Measurements from ENCODE around the gene KCNH6.

KCNH6 gene

DNA sequence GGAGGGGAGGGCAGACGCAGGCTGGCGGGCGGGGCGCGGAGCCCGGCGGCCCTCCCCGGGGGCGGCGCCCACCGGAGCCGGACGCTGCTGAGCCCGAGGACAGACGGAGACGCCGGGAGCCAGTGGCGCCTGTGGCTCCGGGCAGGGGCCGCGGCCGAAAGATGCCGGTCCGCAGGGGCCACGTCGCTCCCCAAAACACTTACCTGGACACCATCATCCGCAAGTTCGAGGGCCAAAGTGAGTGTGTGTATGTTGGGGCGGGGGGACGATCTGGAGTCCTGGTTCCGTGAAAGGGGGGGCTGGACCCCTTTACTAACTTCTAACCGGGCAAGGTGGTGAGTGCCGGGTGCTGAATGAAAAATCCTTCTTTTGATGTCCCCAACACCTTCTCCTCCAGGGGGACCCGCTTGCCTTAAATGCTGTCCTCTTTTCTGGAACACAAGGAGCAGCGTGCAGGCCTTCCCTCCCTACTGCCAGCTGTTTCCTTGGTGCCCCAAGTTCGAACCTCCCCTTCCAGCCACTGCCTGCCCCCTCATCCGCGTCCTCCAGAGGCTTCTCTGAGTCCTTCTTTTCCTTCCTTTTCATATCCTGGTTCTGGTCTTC is at the start of gene KCNH6:
TSS of gene KCNH6 (plus strand) at position 106 of the 603 bp plus-strand sequence. CDS start at position 162, 56 bp downstream.
- Histone ChIP-seq H3K9ac (ENCODE audit: low read length) (no peak within 1 kb of the TSS), H3K27me3 (ENCODE audit: control insufficient read depth in 1 of 2, insufficient read depth in 2 of 2, low read length in 2 of 2) (peaks cover 0 to 4% of the 10 kb centered on the region in 2 donors), H3K36me3 (ENCODE audit: insufficient read depth, low read length) (no peaks in the 10 kb centered on the region), H3K4me1 (ENCODE audit: insufficient read depth, low read length) (no peaks in the 10 kb centered on the region), H3K27ac (ENCODE audit: low read depth, low read length) (no peak within 1 kb of the TSS), H3K9me3 (ENCODE audit: low read length) (no peaks in the 10 kb centered on the region), H3K4me3 (ENCODE audit: low read depth in 1 of 2, low read length in 2 of 2) (no peak within 1 kb of the TSS)

- Histone ChIP-seq H3K4me1 (ENCODE audit: insufficient read depth, low read length) (peaks cover 7% of the 10 kb centered on the region), H3K27ac (ENCODE audit: low read depth, low read length) (no peak overlapping the region), H3K36me3 (ENCODE audit: insufficient read depth, low read length) (no peaks in the 10 kb centered on the region), H3K4me3 (ENCODE audit: low read depth in 1 of 2, low read length in 2 of 2) (no peak overlapping the region), H3K27me3 (ENCODE audit: control insufficient read depth in 1 of 2, insufficient read depth in 2 of 2, low read length in 2 of 2) (peaks cover 16 to 32% of the 10 kb centered on the region in 2 donors), H3K9ac (ENCODE audit: low read length) (no peak overlapping the region), H3K9me3 (ENCODE audit: low read length) (no peaks in the 10 kb centered on the region)
Observed at GRCh38 chr17:63474174-63474573, 49.0 kb upstream of the KCNH6 start.

DNA sequence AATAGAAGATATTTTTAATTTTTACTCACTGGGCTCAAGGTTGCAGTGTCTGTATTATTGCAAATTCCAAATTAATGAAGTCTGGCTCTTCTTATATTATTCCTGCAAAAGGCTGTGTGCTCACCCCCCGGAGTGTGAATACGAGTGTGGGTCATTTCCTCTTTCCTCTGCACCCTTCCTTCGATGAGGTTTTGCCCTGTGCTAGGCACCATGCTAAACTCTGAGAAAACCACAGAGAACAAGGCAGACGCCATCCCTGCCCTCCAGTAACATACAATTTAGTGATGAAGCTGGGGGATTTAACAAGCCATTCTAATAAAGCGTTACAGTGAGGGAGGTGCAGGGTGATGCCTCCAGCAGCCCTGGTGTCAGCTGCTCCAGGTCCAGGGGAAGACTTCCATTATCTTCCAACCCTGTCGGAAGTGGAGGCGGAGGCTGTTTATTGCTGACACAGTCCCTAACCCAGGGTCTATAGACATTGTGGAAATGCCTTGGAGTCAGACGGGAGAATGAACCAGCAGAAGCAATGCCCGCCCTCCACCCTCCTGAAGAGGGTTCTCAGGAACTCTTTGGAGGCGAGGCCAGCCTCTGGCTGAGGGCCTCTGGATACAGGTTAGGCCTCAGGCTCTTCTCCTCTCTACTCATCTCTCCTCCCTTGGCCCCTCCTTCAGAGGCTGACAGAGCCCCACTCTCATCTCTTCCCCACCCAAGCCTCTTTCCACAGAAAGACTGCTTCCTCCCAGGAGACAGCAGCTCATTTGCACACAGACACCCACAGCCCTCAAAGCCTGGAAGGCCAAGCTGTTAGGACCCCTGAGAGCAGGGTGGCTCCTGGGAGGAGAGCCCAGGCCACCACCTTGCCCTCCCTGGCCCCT is 48.3 kb upstream of the KCNH6 start:
- Histone ChIP-seq H3K36me3 (ENCODE audit: insufficient read depth, low read length) (no peaks in the 10 kb centered on the region), H3K4me3 (ENCODE audit: low read depth in 1 of 2, low read length in 2 of 2) (no peak overlapping the region), H3K27me3 (ENCODE audit: control insufficient read depth in 1 of 2, insufficient read depth in 2 of 2, low read length in 2 of 2) (peaks cover 23 to 38% of the 10 kb centered on the region in 2 donors), H3K4me1 (ENCODE audit: insufficient read depth, low read length) (peaks cover 7% of the 10 kb centered on the region), H3K27ac (ENCODE audit: low read depth, low read length) (no peak overlapping the region), H3K9me3 (ENCODE audit: low read length) (no peaks in the 10 kb centered on the region), H3K9ac (ENCODE audit: low read length) (no peak overlapping the region)

DNA sequence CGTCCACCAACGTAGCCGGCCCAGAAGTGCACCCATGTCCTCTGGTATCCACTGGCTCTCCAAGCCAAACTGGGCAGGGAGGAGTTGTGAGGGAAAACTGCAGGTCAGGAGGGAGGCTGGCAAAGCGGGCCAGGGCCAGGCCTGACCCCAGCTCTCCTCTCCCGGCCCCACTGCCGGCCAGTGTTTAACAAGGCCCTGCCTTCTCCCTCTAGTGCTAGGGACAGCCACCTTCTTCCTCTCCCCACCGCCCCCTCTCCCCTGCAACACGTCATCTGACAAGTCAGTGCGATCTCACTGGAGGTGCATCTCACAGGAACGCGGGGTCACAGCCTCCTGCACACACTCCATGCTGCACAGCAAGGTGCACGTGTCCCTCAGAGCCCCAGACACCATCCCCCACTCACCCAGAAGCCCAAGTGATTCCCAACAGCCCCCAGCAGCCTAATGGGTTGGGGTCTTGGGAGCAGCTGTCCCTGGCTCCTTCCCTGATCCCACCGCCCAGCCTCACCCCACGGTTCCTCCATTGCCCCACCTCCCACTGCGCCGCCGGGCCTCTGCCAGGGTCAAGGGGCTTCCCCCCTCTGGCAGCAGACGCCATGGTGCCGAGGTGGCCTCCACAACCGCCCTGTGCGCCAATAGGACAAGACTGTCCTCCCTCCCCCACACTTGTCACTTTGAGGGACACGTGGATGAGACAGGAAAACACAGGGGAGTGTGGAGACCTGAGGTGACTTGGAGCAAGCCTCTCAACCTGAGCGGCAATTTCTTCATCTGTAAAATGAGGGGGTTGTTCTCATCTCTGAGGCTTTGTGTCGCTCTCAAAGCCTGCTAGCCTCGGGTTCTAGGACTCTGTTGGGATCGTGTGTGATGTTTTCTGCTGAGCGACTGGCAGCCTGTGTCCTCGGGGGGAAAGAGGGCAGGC is 47.4 kb upstream of the KCNH6 start:
- H3K4me1 ChIP-seq (ENCODE audit: insufficient read depth, low read length) = peaks cover 7% of the 10 kb centered on the region
- no peak overlapping the region for H3K27ac ChIP-seq (ENCODE audit: low read depth, low read length)

GRCh38 chr17:63476459-63476853 is 46.7 kb upstream of the KCNH6 start:
- H3K27ac ChIP-seq (ENCODE audit: low read depth, low read length) = no peak overlapping the region
- H3K27me3 ChIP-seq (ENCODE audit: control insufficient read depth in 1 of 2, insufficient read depth in 2 of 2, low read length in 2 of 2) = peaks cover 24 to 45% of the 10 kb centered on the region in 2 donors
- H3K9me3 ChIP-seq (ENCODE audit: low read length) = no peaks in the 10 kb centered on the region
- peaks cover 7% of the 10 kb centered on the region for H3K4me1 ChIP-seq (ENCODE audit: insufficient read depth, low read length)
- no peaks in the 10 kb centered on the region for H3K36me3 ChIP-seq (ENCODE audit: insufficient read depth, low read length)
- peak overlapping the region in 1 of 2 donors; percentile 38 for H3K4me3 ChIP-seq (ENCODE audit: low read depth in 1 of 2, low read length in 2 of 2)
- H3K9ac ChIP-seq (ENCODE audit: low read length) = no peak overlapping the region

More for the DNA sequence above, 47.4 kb upstream of the KCNH6 start:
- peaks cover 24 to 41% of the 10 kb centered on the region in 2 donors for H3K27me3 ChIP-seq (ENCODE audit: control insufficient read depth in 1 of 2, insufficient read depth in 2 of 2, low read length in 2 of 2)
- H3K36me3 ChIP-seq (ENCODE audit: insufficient read depth, low read length) = no peaks in the 10 kb centered on the region
- no peak overlapping the region for H3K4me3 ChIP-seq (ENCODE audit: low read depth in 1 of 2, low read length in 2 of 2)
- H3K9me3 ChIP-seq (ENCODE audit: low read length) = no peaks in the 10 kb centered on the region
- no peak overlapping the region for H3K9ac ChIP-seq (ENCODE audit: low read length)

DNA sequence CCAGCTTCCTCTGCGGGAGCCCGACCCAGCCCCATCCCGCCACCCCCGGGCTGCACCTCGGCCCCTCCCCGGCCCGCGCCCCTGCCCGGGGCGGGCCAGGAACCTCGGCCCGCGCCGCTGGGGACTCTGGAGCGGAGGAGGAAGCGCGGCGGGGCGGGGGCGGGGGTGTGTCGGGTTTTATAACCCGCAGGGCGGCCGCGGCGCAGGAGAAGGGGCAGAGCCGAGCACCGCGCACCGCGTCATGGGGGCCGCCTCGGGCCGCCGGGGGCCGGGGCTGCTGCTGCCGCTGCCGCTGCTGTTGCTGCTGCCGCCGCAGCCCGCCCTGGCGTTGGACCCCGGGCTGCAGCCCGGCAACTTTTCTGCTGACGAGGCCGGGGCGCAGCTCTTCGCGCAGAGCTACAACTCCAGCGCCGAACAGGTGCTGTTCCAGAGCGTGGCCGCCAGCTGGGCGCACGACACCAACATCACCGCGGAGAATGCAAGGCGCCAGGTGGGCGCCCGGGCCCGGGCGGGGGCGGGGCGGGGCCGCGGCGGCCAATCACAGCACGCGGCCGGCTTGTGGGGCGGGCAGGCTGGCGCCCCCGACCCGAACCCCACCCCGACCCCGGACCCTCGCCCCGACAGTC is 46.2 kb upstream of the KCNH6 start, which contains the start of gene ACE:
TSS of gene ACE (plus strand) at position 208 of the 626 bp plus-strand sequence. CDS start at position 242, 34 bp downstream.
- H3K36me3 ChIP-seq (ENCODE audit: insufficient read depth, low read length) = no peaks in the 10 kb centered on the region
- peaks cover 7% of the 10 kb centered on the region for H3K4me1 ChIP-seq (ENCODE audit: insufficient read depth, low read length)
- H3K9me3 ChIP-seq (ENCODE audit: low read length) = no peaks in the 10 kb centered on the region
- H3K9ac ChIP-seq (ENCODE audit: low read length) = no peak within 1 kb of the TSS
- peak within 1 kb of the TSS; percentile 38 for H3K4me3 ChIP-seq (ENCODE audit: low read depth in 1 of 2, low read length in 2 of 2)
- peaks cover 24 to 45% of the 10 kb centered on the region in 2 donors for H3K27me3 ChIP-seq (ENCODE audit: control insufficient read depth in 1 of 2, insufficient read depth in 2 of 2, low read length in 2 of 2)
- no peak within 1 kb of the TSS for H3K27ac ChIP-seq (ENCODE audit: low read depth, low read length)

- Histone ChIP-seq H3K27me3 (ENCODE audit: control insufficient read depth in 1 of 2, insufficient read depth in 2 of 2, low read length in 2 of 2) (peaks cover 24 to 50% of the 10 kb centered on the region in 2 donors), H3K27ac (ENCODE audit: low read depth, low read length) (no peak overlapping the region)
Observed at GRCh38 chr17:63477480-63478440, 45.4 kb upstream of the KCNH6 start.

GRCh38 chr17:63478814-63479494 is 44.2 kb upstream of the KCNH6 start:
- Histone ChIP-seq H3K9ac (ENCODE audit: low read length) (no peak overlapping the region), H3K9me3 (ENCODE audit: low read length) (no peaks in the 10 kb centered on the region), H3K27me3 (ENCODE audit: control insufficient read depth in 1 of 2, insufficient read depth in 2 of 2, low read length in 2 of 2) (peaks cover 24 to 50% of the 10 kb centered on the region in 2 donors), H3K27ac (ENCODE audit: low read depth, low read length) (no peak overlapping the region), H3K36me3 (ENCODE audit: insufficient read depth, low read length) (no peaks in the 10 kb centered on the region), H3K4me3 (ENCODE audit: low read depth in 1 of 2, low read length in 2 of 2) (no peak overlapping the region), H3K4me1 (ENCODE audit: insufficient read depth, low read length) (peaks cover 7% of the 10 kb centered on the region)

More at GRCh38 chr17:63477480-63478440, 45.4 kb upstream of the KCNH6 start:
- Histone ChIP-seq H3K9ac (ENCODE audit: low read length) (no peak overlapping the region), H3K36me3 (ENCODE audit: insufficient read depth, low read length) (no peaks in the 10 kb centered on the region), H3K4me1 (ENCODE audit: insufficient read depth, low read length) (peaks cover 7% of the 10 kb centered on the region), H3K9me3 (ENCODE audit: low read length) (no peaks in the 10 kb centered on the region), H3K4me3 (ENCODE audit: low read depth in 1 of 2, low read length in 2 of 2) (peak overlapping the region in 1 of 2 donors; percentile 38)

GRCh38 chr17:63479495-63480184 is 43.5 kb upstream of the KCNH6 start:
- H3K36me3 ChIP-seq (ENCODE audit: insufficient read depth, low read length) = no peaks in the 10 kb centered on the region
- H3K9me3 ChIP-seq (ENCODE audit: low read length) = no peaks in the 10 kb centered on the region
- peaks cover 7% of the 10 kb centered on the region for H3K4me1 ChIP-seq (ENCODE audit: insufficient read depth, low read length)
- no peak overlapping the region for H3K27ac ChIP-seq (ENCODE audit: low read depth, low read length)
- no peak overlapping the region for H3K9ac ChIP-seq (ENCODE audit: low read length)
- H3K27me3 ChIP-seq (ENCODE audit: control insufficient read depth in 1 of 2, insufficient read depth in 2 of 2, low read length in 2 of 2) = peaks cover 24 to 50% of the 10 kb centered on the region in 2 donors
- H3K4me3 ChIP-seq (ENCODE audit: low read depth in 1 of 2, low read length in 2 of 2) = no peak overlapping the region
